ENCODE data around the gene KLF15.

DNA sequence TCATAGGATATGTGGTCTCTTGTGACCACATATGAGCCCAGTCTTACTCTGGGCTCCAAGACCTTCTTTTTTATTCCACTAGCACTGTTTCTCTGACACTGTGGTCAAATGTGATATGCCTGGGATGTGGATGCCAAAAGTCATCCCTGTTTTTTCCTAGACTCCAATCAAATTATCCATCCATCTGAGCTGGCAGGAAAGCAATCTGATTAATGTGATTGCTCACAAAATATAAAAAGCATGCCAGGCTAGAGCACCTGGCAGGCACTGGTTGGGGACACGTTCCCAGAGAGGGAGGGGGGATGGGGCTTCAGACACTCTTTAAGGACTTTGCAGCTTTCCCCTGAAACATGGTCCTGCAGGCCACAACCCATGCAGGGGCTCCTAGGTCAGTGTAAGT is 34.4 kb upstream of the KLF15 start:
- TF ChIP-seq, protein P1, sequence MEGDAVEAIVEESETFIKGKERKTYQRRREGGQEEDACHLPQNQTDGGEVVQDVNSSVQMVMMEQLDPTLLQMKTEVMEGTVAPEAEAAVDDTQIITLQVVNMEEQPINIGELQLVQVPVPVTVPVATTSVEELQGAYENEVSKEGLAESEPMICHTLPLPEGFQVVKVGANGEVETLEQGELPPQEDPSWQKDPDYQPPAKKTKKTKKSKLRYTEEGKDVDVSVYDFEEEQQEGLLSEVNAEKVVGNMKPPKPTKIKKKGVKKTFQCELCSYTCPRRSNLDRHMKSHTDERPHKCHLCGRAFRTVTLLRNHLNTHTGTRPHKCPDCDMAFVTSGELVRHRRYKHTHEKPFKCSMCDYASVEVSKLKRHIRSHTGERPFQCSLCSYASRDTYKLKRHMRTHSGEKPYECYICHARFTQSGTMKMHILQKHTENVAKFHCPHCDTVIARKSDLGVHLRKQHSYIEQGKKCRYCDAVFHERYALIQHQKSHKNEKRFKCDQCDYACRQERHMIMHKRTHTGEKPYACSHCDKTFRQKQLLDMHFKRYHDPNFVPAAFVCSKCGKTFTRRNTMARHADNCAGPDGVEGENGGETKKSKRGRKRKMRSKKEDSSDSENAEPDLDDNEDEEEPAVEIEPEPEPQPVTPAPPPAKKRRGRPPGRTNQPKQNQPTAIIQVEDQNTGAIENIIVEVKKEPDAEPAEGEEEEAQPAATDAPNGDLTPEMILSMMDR (IDR thresholded peaks at IDR 0.05) = no peak
- no peak for TF ChIP-seq POLR2A (IDR thresholded peaks at IDR 0.05)
